Stromal cell of bone marrow (primary cell): ENCODE results near the gene SERINC2.
A peak's percentile ranks its signal among the peaks of the same experiment; 100 is the strongest.
"Not testable (repeated sequence)": the region's sequence is repeated elsewhere in the genome, so short reads cannot be mapped to it uniquely, and the experiment has no call there.

Source experiments
- DNase-seq: peaks from one replicate; pipeline ENCODE4 v3.0.0-alpha.2; 2012; ENCODE audit warnings: low read depth

Gene SERINC2

GRCh38 chr1:31414980-31415370 lies 2.0 kb downstream of the SERINC2 start:
- no peak for DNase-seq

DNA sequence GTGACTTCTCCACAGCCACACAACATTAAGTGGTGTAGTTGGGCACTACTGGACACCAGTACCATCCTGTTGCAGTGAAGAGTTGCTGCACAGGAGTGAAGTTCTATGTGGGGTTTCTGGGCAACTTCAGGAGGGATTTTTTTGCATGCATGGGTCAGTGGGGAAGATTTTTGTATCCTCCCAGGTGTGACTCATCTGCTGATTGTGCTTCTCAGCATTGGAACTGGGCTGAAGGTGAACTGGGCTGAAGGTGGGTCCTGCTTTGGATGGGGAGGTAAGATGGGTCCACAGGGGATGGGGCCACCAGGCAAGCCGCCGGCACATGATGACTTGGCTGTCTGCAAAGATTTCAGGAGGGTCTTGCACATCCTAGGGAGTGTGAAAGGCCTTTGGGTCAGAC lies 2.6 kb downstream of the SERINC2 start:
- no peak for DNase-seq

DNA sequence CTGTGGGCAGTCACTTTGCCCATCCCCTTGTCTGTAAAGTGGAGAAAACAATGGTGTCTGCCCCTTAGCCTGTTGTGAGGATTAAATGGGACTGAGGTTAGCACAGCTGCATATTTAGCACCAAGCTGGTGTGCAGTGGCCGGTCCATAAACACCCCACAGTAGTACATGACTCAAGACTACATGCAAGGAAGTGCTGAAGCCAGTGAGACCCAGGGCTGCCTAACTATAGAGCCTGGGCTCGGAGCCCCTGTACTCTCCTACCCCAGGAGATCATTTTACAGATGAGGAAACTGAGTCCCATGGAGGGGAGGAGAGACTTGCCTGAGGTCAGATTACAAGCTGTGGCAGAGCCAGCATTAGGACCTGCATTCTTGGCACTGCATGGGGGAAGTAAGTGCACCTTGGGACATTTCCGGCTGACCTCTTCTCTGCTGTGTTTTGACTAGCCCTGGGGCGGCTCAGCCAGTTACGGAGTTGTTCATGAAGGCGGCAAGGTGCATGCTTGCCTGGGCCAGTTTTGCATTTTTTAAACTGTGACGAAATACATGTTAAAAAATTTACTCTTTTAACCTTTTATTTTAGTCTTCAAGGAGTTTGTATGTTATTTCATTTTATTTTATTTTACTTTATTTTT lies 3.2 kb downstream of the SERINC2 start:
- DNase-seq: no peak

DNA sequence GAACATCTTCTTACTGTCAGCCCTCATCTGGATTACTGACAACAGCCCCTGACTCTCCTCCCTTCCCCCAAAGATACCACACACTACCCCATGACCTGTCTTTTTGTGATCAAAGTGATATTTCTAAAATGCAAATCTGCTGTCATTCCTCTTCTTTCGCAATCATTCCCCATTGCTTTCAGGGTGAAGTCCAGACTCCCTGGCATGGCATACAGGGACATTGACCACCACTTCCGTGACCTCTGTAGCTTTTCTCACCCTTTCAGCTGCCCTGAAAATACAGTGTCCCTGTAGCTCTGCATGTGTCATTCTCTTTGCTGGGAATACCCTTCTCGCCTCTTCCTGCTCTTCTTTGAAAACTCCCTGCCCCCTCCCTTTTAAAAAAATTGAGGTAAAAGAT lies 4.1 kb downstream of the SERINC2 start:
- DNase-seq: no peak

GRCh38 chr1:31418626-31419323 lies 5.8 kb downstream of the SERINC2 start:
- no peak for DNase-seq

GRCh38 chr1:31420716-31421115 lies 7.7 kb downstream of the SERINC2 start:
- DNase-seq: no peak

DNA sequence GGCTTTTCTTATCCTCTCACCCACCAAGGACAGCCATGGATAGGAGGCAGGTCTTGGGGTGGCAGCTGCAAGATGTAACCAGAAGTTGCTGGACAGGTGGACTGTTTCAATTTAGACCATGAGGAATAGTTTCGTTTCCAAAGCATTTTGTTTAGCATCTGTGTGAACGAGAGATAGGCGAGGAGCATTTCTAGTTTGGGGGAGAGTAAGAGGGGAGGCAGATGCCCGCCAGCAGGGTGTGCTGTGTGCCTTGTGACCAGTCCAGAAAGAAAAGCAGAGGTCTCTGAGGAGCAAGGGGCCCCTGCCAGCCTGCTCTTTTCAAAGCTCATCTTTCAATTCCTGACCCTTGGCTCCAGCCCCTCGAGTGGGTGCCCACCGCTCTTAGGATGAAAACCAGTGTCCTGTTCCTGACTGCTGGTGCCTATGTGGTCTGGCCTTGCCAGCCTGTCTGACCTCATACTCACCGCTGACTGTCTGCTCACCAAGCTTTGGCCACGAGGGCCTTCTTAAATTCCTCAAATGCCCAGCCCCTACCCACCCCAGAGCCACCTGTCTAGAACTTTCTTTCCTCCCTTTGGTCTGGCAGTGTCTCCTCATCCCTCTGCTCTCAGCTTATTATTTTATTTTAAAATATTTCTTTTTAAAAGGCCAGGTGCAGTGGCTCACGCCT lies 8.5 kb downstream of the SERINC2 start:
- DNase-seq: no peak

DNA sequence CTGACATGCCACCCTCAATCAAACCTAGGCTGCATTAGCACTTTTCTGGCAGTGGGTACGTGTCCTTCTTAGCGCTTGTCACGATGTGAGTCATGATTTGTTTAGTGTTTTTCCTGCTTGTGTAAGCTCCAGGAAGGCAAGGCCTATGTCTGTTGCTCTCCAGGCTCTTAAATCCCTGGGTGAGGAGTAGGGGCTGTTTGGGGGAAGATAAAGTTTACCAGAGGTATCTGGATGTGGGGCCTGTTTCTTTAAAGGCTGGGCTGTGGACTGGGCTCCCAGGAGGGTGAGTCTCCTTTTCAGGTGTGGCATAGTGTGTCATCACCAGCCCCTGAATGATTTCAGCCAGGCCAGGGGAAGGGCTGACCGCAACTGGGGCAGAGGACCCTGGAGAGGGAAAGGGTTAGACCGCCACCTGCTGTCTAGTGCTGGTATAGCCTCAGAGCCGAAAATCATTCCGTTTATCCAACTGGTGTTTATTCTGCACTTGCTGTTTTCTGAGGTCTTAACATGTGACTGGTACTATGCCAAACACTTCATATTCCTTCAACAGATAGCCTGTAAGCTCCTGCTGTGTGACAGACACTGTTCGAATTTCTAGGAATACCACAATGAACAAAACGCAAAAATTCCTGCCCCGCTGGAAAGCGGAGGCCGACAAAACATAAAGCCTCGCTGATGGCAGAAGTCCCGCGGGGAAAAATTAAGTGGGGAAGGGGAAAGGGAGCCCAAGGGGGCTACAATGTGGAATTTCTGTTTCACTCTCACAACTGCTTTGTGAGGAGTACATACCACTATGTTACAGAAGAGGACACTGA lies 9.7 kb downstream of the SERINC2 start:
- DNase-seq: peak; percentile 50

- no peak for DNase-seq
These were observed 10.5 kb downstream of the SERINC2 start for GRCh38 chr1:31423418-31423947.

DNA sequence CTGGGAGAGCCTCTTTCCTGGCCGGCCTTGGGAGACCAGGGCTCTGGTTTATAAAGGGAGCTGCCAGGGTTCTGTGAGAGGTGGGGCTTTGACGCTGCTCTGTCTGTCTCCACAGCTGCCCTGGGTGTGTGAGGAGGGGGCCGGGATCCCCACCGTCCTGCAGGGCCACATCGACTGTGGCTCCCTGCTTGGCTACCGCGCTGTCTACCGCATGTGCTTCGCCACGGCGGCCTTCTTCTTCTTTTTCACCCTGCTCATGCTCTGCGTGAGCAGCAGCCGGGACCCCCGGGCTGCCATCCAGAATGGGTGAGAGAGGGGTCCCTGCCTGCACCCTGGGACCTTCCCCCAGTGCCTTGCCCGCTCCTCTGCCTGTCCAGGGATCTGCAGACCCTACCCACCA lies 11.6 kb downstream of the SERINC2 start:
- no peak for DNase-seq

DNA sequence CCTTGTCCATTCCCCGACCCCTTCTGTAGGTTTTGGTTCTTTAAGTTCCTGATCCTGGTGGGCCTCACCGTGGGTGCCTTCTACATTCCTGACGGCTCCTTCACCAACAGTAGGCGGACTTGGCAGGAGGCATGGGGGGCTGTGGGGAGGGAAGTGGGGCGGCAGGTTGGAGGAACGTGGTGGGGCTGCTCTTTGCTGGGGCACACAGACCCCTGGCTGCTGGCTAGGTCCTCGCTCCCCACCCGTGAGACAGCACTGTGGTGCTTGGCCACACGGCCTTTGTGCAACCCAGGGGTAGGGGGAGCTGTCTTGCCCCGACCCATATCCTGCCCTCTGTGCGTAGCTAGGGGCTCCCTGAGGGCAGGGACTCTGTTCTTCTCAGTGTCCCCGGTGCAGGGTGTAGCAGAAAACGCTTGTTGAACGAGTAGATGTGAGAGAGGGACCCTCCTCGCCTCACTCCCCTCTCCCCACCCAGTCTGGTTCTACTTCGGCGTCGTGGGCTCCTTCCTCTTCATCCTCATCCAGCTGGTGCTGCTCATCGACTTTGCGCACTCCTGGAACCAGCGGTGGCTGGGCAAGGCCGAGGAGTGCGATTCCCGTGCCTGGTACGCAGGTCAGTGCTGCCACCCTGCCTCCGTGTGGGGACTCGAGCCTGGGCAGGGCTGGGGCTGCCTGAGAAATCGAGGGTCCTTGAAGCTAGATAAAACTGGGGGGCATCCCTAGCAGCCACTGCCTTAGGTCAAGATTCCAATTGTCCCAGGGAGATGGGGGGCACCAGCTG lies 12.5 kb downstream of the SERINC2 start:
- DNase-seq: no peak

- DNase-seq: no peak
These were observed 13.4 kb downstream of the SERINC2 start for GRCh38 chr1:31426249-31426922.

DNA sequence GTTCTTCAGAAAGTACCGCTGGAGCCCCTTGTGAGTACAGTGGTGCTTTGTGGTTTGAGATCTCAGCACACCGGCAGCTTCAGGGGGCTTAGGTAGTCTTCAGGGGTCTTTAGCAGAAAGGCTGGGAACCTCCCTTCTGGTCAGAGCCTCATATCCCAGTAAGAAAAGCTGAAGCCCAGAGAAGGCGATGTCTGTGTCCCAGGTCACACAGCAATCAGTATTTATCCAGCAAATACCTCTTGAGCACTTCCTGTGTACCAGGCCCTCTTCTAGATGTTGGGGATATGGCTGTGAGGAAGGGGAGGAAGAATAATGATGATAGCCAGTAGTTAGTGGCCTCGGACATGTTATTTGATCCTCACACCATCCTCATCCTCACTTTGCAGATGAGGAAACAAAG lies 14.3 kb downstream of the SERINC2 start:
- no peak for DNase-seq

GRCh38 chr1:31428436-31429221 lies 15.6 kb downstream of the SERINC2 start:
- DNase-seq: no peak

- DNase-seq: no peak
These were observed 16.6 kb downstream of the SERINC2 start for GRCh38 chr1:31429583-31429982.

DNA sequence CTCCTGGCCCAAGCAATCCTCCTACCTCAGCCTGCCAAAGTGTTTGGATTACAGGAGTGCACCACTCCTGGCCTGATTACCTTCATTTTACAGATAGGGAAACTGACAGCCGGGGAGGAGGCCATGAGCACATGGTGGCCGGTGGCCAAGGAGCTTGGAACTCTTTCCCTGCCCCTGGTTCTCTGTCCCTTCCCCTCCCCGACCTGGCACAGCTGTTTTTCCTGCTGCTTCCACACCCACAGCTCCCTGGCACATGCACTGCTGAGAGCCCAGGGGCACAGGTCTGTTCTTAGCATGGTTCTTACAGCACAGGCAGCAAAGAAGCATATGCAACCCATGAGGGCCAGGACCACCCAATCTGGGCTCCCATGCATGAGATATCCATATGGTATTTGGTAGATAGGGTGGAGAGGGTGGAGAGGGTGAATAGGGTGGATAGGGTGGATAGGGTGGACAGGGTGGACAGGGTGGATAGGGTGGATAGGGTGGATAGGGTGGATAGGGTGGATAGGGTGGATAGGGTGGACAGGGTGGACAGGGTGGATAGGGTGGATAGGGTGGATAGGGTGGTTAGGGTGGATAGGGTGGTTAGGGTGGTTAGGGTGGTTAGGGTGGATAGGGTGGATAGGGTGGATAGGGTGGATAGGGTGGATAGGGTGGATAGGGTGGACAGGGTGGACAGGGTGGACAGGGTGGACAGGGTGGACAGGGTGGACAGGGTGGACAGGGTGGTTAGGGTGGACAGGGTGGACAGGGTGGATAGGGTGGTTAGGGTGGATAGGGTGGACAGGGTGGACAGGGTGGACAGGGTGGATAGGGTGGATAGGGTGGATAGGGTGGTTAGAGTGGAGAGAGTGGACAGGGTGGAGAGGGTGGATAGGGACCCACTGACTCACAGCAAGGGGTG lies 18.6 kb downstream of the SERINC2 start:
- not testable (repeated sequence) for DNase-seq

GRCh38 chr1:31432592-31433395 lies 19.8 kb downstream of the SERINC2 start:
- no peak for DNase-seq

- DNase-seq: no peak
These were observed 20.4 kb downstream of the SERINC2 start for GRCh38 chr1:31433396-31433930.
